Gastroesophageal sphincter (tissue), 3 donors: ENCODE results near the gene PKDCC.

Source experiments
- CTCF ChIP-seq, 4 experiments: fragments of 200-600 bp in 2 of 4; fragments of 450-650 bp in 2 of 4; sonication (generic) in 1 of 4; IDR thresholded peaks; one replicate each; pipeline ENCODE4 v1.5.1; 2017 to 2019; ENCODE audit warnings: antibody characterized with exemption in 4 of 4, mild to moderate bottlenecking in 2 of 4, moderate library complexity in 2 of 4
- EP300 ChIP-seq: sonication (generic); formaldehyde crosslinking; IDR thresholded peaks from one replicate; pipeline ENCODE4 v1.6.1; 2017; ENCODE audit warnings: antibody characterized with exemption, mild to moderate bottlenecking
- POLR2A ChIP-seq, 2 donors: fragments of 450-650 bp; IDR thresholded peaks; one replicate each; pipeline ENCODE4 v1.6.1; 2017; ENCODE audit warnings: antibody characterized with exemption in 2 of 2, mild to moderate bottlenecking in 2 of 2, moderate library complexity in 1 of 2
- POLR2AphosphoS5 ChIP-seq: sonication (generic); formaldehyde crosslinking; IDR thresholded peaks from one replicate; pipeline ENCODE4 v1.6.1; 2017; ENCODE audit warnings: antibody characterized with exemption

- TF ChIP-seq POLR2AphosphoS5 (no peak), EP300 (no peak), CTCF (IDR thresholded peaks at IDR 0.05) (no peak), POLR2A (IDR thresholded peaks at IDR 0.05) (no peak)
Observed at GRCh38 chr2:42061839-42062238, 14.0 kb downstream of the PKDCC start.
